Measurements from ENCODE around the gene C5AR2.
"Not testable (repeated sequence)": the region's sequence is repeated elsewhere in the genome, so short reads cannot be mapped to it uniquely, and the experiment has no call there.

Gene C5AR2

DNA sequence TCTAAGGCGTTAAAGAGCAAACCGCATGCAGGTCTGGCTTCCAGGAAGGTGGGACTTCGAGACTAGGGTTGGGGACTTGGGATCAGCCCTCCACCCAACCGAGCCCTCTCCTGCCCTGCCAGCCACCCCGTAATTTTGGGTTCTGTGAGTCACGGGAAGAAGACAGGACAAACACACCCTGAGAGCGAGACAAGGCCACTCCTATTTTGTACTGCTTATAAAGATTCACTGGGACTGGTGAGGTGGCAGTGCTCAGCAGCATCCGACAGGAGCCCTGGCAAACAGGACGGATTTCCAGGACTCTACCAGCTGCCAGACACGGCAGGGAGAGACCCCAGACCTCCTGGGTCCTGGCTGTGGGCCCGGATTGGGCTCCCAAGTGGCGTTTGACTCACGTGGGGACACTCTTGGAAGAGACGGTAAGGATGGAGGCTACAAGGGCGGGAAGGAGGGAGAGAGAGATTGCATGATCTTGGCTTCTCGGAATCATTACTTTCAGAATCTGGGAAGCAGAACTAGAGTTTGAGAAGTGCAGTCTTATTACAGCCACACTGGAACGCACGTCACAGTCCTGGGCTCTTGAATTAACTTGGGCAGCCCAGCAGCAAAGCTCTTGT is at the start of gene C5AR2:
TSS of gene C5AR2 (plus strand) at position 245 of the 617 bp plus-strand sequence. CDS start 8,625 bp downstream, outside the sequence.
- no peak for DNase-seq (ENCODE audit: low spot score)

DNA sequence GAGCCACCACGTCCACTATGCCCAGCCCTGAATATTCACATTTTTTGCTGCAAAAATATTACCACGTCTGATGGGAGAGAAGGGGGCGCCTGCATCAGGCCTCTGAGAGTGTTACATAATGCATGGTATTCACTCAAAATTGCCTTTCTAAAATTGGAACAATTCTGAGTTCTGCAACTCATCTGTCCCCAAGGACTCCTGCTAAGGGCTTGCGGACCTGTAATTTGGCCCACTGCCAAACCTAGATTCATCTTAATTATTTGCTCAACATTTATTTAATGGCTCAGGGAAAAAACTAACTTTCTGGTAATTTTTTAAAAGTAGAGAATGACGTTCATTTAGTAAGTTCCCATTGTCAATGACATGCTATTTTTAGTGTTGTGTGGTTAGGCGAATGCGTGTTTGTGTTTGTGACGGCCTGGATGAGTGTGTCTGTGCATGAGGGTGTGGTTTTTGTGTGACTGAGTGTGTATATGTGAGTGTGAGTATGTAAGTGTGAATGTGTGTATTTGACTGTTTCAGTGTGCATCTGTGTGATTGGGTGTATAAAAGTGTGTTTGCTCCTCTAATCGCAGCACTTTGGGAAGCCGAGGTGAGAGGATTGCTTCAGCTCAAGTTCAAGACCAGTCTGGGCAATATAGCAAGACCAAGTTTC is 48.4 kb upstream of the C5AR2 start:
- no peak for DNase-seq (ENCODE audit: low spot score)

DNA sequence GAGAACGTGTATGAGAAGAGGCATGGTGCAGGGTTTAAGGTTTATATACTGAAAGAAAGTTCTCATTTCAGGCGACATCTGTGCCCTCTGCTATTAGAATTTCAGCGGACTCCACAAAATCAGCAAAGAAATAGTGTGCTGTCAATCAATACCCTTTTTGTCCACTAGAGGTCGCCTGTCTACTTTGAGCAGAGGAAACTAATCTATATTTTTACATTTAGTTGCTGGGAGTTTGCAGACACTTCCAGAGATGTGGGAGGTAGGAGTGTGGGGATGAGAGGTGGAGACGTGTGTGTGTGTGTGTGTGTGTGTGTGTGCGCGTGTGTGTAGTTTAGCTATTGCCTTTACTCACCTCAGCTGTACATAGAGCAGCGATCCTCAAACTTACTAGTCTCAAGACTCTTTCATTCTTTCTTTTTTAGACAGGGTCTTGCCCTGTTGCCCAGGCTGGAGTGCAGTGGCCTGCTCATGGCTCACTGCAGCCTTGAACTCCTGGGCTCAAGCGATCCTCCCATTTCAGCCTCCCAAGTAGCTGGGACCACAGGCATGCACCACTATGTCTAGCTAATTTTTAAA is 47.6 kb upstream of the C5AR2 start:
- DNase-seq (ENCODE audit: low spot score) = peak; percentile 71

DNA sequence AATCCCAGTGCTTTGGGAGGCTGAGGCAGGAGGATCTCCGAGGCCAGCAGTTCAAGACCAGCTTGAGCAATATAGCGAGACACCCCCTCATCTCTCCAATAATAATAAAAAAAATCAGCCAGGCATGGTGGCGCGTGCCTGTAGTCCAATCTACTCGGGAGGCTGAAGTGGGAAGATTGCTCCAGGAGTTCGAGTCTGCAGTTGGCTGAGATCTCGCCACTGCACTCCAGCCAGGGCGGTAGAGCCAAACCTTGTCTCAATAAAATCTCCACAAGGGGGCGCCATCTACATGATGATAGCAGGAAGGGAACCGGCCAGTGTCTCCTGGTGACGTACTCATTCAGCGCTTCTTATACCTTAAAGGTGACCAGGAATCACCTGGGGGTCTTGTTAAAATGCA is 35.9 kb upstream of the C5AR2 start:
- peak; percentile 81 for DNase-seq (ENCODE audit: low spot score)

DNA sequence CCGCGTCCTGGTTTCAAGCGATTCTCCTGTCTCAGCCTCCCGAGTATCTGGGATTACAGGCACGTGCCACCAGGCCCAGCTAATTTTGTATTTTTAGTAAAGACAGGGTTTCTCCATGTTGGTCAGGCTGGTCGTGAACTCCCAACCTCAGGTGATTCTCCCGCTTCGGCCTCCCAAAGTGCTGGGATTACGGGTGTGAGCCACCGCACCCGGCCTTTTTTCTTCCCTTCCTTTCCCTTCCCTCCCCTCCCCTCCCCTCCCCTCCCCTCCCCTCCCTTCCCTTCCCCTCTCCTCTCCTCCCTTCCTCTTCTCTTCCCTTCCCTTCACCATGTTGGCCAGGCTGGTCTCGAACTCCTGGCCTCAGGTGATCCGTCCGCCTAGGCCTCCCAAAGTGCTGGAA is 31.1 kb upstream of the C5AR2 start:
- DNase-seq (ENCODE audit: low spot score) = not testable (repeated sequence)

DNA sequence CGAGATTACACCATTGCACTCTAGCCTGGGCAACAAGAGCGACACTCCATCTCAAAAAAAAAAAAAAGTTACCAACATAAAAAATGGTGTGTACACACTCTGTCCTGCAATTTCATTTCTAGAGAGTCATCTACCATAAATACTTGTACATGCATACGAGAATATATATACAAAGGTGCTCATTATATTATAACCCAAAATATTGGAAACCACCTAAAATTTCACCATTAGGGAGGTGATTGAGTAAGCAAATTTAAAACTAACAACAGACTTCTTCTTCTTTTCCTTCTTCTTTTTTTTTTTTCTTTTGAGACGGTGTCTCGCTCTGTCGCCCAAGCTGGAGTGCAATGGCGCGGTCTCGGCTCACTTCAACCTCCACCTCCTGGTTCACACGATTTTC is 29.7 kb upstream of the C5AR2 start:
- no peak for DNase-seq (ENCODE audit: low spot score)

DNA sequence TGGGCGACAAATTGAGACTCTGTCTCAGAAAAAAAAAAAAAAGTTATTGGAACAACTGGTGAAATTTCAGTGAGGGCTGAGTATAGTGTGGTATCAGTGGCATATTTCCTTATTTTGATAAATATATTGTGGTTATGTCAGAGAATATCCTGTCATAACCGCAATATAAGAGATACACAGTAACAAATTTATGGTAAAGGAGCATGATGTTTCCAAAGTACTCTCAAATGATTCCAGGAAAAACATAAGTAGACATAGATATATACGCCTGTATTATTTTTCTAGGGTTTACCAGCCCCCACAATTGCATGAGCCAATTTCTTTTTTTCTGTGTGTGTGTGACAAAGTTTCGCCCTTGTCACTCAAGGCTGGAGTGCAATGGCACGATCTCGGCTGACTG is 28.0 kb upstream of the C5AR2 start:
- DNase-seq (ENCODE audit: low spot score) = no peak

DNA sequence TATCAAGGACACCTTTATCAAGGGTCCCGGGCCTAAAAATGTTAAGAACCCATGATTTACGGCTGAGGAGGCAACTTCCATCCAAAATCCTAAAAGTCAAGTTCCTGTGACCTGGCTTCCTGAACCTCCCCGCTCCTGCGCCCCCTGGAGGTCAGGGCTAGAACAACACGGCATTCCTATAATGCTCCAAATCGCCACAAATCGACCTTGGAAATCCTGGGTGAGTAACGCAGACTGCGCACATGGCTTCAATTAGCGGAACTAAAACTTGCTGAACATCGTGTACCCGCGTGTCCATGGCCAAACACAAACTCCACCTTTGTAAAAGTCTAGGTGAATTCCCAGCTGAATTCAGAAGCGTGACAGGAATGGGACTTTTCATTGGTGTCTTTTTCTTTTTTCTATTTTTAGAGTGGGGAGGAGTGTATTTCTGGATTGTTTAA is 26.6 kb upstream of the C5AR2 start:
- peak; percentile 50 for DNase-seq (ENCODE audit: low spot score)

DNA sequence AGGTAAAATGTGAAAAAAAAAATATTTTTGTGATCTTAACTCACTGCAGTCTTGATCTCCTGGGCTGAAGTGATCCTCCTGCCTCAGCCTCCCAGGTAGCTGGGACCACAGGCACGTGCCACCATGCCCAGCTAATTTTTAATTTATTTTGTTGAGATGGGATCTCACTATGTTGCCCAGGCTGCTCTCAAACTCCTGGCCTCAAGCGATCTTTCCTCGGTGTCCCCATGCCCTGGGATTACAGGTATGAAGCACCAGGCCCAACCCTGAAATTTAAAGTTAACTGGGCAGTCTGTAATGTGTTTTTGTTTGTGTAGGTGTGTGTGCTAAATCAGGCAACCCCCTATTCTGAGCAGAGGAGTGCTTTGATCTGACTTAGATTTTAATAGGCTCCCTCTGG is 25.7 kb upstream of the C5AR2 start:
- no peak for DNase-seq (ENCODE audit: low spot score)

DNA sequence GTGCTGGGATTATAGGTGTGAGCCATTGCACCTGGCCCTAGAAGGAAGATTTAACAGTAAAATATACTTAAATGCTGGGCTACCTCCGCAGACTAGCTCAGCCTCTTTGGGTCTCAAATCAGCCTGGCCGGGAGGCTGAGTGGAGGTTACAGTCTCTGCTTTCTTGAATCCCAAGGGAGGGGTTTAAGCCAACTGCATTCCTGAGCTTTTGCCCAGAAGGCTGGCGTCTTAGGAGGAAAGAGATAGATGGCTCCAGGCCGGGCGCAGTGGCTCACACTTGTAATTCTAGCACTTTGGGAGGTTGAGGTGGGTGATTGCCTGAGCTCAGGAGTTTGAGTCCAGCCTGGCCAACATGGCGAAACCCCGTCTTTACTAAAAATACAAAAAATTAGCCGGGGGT is 22.9 kb upstream of the C5AR2 start:
- DNase-seq (ENCODE audit: low spot score) = no peak

DNA sequence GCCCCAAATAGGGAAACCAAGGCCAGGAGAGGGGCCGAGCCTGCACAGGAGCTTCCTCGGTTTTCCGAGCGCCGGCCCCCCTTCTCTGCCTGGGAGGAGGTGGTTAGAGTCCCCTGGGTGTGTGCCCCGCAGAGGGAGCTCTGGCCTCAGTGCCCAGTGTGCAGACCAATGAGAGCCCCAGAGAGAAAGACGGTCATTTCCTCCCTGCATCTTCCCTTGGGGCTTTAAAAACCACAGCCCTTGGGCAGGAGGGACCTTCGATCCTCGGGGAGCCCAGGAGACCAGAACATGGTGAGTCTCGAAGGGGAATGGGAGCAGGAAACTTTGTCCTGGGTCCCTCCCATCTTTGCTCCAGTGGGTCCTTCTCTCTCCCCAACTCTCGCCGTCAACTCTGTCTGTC is 22.4 kb upstream of the C5AR2 start, which contains the start of gene C5AR1:
TSS of gene C5AR1 (plus strand) at position 254 of the 400 bp plus-strand sequence. CDS start at position 289, 35 bp downstream.
- no peak for DNase-seq (ENCODE audit: low spot score)

DNA sequence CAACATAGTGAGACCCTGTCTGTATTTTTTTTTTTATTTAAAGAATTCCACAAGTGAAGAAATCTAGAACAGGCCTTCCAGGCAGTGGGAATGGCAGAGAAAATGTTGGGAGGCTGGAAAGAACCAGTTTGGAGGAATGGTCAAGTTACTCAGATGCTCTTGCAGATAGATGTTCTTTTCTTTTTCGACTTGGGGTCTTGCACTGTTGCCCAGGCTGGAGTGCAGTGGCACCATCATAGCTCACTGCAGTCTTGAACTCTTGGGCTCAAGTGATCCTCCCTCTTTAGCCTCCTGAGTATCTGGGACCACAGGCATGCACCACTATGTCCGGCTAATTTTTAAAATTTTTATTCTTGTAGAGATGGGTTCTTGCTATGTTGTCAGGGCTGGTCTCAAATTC is 21.7 kb upstream of the C5AR2 start:
- DNase-seq (ENCODE audit: low spot score) = no peak

DNA sequence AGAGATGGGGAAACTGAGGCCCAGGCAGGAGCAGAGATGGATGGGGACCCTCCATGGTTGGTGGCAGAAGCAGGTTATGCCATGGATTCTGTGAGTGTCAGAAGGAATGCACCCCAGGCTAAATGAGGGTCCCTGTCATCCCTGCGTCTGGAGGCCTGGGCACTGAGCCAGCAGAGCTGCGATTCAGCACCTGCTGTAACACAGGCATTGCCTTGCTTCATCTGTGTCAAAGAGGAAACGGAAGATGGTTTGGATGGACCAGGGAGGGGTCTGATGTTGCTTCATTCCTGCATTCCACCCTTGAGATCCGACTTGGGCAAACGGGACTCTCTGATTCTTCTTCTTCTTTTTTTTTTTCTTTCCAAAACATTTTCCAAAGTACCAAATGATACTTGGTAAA is 21.2 kb upstream of the C5AR2 start:
- DNase-seq (ENCODE audit: low spot score) = no peak

DNA sequence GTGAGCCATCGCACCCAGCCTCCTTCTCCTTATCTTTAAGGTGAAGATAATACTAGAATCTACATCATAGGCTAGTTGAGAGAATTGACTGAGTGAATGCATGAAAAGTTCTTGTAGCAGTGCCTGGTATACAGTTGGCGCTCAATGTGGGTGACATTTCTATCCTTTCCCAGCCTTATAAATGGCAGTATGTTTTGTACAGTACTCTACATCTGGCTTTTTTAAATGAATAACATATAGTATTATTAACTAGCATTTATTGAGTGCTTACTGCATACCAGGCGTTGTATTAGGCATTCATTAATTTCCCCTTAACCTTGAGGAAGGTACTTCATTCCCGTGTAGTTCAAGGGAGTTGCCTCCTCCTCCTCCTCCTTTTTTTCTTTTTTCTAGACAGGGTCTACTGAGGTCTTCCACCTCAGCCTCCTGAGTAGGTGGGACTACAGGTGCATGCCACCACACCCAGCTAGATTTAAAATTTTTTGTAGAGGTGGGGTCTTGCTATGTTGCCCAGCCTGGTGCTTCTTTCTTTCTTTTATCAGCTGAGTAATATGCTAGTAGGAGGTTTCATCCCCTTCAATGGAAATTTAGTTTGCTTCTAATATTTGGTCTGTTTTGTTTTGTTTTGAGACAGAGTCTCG is 19.5 kb upstream of the C5AR2 start:
- no peak for DNase-seq (ENCODE audit: low spot score)

DNA sequence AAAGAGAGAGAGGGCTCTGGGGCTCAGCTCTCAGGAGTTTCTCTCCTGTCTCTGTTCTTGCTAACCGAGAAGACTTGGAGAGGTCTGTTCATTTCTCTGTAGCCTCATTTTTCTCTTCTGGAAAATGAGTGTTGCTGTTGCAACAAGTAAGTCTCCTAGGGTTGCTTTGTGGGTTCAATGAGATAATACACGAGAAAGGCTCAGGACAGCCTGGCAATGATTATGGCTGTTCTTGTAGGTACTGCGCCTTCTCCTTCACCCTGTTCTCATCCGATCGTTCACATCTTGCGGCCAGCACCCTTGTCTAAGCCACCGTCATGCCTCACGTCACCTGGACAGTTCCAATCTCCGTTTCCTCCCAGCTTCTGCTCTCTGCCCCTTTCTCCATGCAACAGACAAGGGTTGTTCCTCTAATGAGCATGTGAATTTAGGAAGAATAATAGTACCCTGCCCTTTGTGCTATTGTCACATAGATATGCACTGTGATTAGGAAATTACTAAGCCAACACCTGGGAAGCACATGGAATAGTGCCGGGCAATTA is 18.1 kb upstream of the C5AR2 start:
- no peak for DNase-seq (ENCODE audit: low spot score)

DNA sequence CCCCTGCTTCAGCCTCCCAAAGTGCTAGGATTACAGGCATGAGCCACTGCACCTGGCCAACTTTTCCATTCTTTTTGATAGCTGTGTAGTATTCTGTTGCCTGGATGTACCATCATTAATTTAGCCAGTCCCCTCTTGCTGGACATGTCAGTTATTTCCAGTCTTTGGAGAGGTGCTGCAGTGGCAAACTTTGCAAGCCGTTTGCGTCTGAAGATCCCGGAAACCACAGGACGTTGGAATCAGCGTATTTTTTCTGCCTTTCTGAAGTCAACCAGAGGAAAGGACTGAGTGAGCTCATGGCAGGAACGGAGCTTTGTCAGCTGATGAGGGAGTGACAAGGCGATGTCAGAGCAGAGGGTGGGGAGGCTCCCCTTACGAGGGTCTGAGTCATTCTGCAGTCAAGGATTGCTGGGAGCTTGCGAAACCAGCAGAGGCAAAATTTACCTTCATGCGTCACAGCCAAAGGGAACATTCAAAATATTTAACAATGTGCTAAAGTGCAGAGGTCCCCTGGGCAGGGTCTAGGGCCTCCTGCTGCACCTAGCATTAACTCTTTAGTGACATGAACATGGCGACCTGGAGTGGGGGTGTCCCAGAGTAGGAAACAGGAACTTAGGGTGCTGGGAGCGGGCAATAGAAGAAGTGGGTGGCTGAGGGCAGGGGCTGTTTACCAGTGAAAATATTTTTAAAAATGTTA is 16.7 kb upstream of the C5AR2 start:
- no peak for DNase-seq (ENCODE audit: low spot score)

DNA sequence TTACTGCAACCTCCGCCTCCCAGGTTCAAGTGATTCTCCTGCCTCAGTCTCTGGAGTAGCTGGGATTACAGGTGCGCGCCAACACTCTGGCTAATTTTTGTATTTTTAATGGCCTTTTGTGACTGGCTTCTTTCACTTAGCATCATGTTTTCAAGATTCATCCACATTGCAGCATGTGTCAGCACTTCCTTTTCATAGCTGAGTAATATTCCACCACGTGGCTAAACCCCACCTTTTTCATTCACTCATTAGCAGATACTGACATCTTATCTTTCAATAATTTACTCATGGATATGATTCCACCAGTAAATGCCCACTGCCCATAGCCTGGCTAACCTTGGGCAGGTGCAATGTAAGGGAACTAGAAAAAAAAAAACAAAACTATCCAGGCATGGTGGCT is 15.5 kb upstream of the C5AR2 start:
- no peak for DNase-seq (ENCODE audit: low spot score)

DNA sequence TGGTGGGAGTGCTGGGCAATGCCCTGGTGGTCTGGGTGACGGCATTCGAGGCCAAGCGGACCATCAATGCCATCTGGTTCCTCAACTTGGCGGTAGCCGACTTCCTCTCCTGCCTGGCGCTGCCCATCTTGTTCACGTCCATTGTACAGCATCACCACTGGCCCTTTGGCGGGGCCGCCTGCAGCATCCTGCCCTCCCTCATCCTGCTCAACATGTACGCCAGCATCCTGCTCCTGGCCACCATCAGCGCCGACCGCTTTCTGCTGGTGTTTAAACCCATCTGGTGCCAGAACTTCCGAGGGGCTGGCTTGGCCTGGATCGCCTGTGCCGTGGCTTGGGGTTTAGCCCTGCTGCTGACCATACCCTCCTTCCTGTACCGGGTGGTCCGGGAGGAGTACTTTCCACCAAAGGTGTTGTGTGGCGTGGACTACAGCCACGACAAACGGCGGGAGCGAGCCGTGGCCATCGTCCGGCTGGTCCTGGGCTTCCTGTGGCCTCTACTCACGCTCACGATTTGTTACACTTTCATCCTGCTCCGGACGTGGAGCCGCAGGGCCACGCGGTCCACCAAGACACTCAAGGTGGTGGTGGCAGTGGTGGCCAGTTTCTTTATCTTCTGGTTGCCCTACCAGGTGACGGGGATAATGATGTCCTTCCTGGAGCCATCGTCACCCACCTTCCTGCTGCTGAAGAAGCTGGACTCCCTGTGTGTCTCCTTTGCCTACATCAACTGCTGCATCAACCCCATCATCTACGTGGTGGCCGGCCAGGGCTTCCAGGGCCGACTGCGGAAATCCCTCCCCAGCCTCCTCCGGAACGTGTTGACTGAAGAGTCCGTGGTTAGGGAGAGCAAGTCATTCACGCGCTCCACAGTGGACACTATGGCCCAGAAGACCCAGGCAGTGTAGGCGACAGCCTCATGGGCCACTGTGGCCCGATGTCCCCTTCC is 11.8 kb upstream of the C5AR2 start:
- no peak for DNase-seq (ENCODE audit: low spot score)

DNA sequence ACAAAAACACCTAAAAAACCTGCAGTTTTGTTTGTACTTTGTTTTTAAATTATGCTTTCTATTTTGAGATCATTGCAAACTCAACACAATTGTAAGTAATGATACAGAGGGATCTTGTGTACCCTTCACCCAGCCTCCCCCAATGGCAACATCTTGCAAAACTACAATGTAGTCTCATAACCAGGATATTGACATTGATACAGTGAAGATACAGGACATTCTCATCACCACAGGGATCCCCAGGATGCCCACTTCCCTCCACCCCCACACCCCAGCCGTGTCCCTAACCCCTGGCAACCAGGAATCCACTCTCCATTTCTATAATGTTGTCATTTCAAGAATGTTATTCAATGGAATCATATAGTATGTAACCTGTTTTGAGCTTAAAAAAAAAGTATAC is 10.3 kb upstream of the C5AR2 start:
- DNase-seq (ENCODE audit: low spot score) = no peak

DNA sequence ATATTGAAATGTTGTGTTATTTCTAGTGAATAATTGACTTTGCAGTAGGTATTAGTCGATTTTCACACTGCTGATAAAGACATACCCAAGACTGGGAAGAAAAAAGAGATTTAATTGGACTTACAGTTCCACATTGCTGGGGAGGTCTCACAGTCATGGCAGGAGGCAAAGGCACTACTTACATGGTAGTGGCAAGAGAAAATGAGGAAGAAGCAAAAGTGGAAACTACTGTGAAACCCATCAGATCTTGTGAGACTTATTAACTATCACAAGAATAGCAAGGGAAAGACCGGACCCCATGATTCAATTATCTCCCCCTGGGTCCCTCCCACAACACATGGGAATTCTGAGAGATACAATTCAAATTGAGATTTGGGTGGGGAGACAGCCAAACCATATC is 9.9 kb upstream of the C5AR2 start:
- DNase-seq (ENCODE audit: low spot score) = no peak

DNA sequence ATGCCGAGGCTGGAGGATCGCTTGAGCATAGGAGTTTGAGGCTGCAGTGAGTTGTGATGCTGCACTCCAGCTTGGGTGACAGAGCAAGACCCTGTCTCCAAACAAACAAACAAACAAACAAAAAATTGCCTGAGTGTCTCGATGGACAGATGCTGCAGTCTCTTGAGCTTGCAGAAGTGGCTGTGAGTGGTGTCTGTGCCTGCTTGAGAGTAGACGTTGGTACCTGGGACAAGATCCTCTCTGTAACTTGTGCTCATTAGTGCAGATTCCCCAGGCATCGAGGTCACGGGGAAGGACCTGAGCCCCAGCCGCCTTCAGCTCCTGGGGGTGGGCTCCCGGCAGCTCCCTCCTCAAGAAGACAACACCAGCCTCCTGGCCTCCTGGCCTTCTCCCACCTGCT is 8.6 kb upstream of the C5AR2 start:
- no peak for DNase-seq (ENCODE audit: low spot score)

Measured in CD4-positive, alpha-beta T cell treated with Interleukin-6 at 100 ng/mL for 8 hours (primary cell).